Stimulated activated naive CD8-positive, alpha-beta T cell treated with anti-CD3 and anti-CD28 coated beads, Interleukin-15, amount 100 ng/mL, for 72 hours (primary cell): Measurements from ENCODE around the gene DCAF4L1.
A peak's percentile ranks its signal among the peaks of the same experiment; 100 is the strongest.

ENCODE experiments used
- ATAC-seq: fragments of 150-1000 bp; cut with Tn5 transposase; 2 replicates; pipeline ENCODE4 v1.10.0; 2021; ENCODE audit warnings: mild to moderate bottlenecking, moderate library complexity
- DNase-seq, 2 donors: peaks; one replicate each; pipeline ENCODE4 v3.0.0; 2021 to 2022
- H3K27ac Mint-ChIP-seq, 2 donors: one replicate each; pipeline ENCODE4 v1.8.0; 2022; ENCODE audit warnings: mild to moderate bottlenecking in 2 of 2, mixed read lengths in 2 of 2, moderate library complexity in 2 of 2
- H3K27me3 Mint-ChIP-seq: one replicate; pipeline ENCODE4 v1.8.0; 2022; ENCODE audit warnings: mixed read lengths
- H3K4me1 Mint-ChIP-seq: one replicate; pipeline ENCODE4 v1.8.0; 2022; ENCODE audit warnings: mild to moderate bottlenecking, mixed read lengths
- H3K4me3 Mint-ChIP-seq, 2 donors: one replicate each; pipeline ENCODE4 v1.8.0; 2022; ENCODE audit warnings: mild to moderate bottlenecking in 2 of 2, mixed read lengths in 2 of 2, moderate library complexity in 1 of 2
- H3K9me3 Mint-ChIP-seq, 2 donors: one replicate each; pipeline ENCODE4 v1.8.0; 2022; ENCODE audit warnings: mixed read lengths in 2 of 2

DCAF4L1 gene

GRCh38 chr4:41981456-41981855 lies at the start of gene DCAF4L1:
TSS of gene DCAF4L1 (plus strand) at chr4:41981756. CDS start at chr4:41981793, 37 bp downstream.
- ATAC-seq (no peak), DNase-seq (no peak)
- no peaks in the 10 kb centered on the region for H3K4me1 Mint-ChIP-seq
- H3K9me3 Mint-ChIP-seq = no peaks in the 10 kb centered on the region
- no peak within 1 kb of the TSS for H3K4me3 Mint-ChIP-seq
- peak within 1 kb of the TSS in 1 of 2 donors; percentile 39 for H3K27ac Mint-ChIP-seq
- peaks cover 13% of the 10 kb centered on the region for H3K27me3 Mint-ChIP-seq

- Mint-ChIP-seq H3K27me3 (no peaks in the 10 kb centered on the region), H3K4me3 (no peak overlapping the region)
- ATAC-seq = no peak
These were observed 48.6 kb upstream of the DCAF4L1 start for GRCh38 chr4:41932988-41933387.

GRCh38 chr4:41933997-41934503 lies 47.5 kb upstream of the DCAF4L1 start:
- DNase-seq (no peak), ATAC-seq (no peak)
- Mint-ChIP-seq H3K4me3 (peak overlapping the region; percentile 92 to 98), H3K27ac (peak overlapping the region in 1 of 2 donors; percentile 98), H3K4me1 (peaks cover 40% of the 10 kb centered on the region), H3K27me3 (no peaks in the 10 kb centered on the region), H3K9me3 (peaks cover 7 to 10% of the 10 kb centered on the region in 2 donors)

More at GRCh38 chr4:41932988-41933387, 48.6 kb upstream of the DCAF4L1 start:
- Mint-ChIP-seq H3K4me1 (peaks cover 32% of the 10 kb centered on the region), H3K9me3 (peaks cover 7 to 10% of the 10 kb centered on the region in 2 donors), H3K27ac (no peak overlapping the region)
- no peak for DNase-seq

- Mint-ChIP-seq H3K4me3 (peak overlapping the region; percentile 92 to 98), H3K27me3 (no peaks in the 10 kb centered on the region), H3K27ac (peak overlapping the region; percentile 97 to 98), H3K9me3 (peaks cover 7 to 10% of the 10 kb centered on the region in 2 donors), H3K4me1 (peaks cover 40% of the 10 kb centered on the region)
- ATAC-seq = no peak
- no peak for DNase-seq
These were observed 47.0 kb upstream of the DCAF4L1 start for GRCh38 chr4:41934514-41934900.

- H3K27ac Mint-ChIP-seq = peak within 1 kb of the TSS; percentile 97 to 98
These were observed 46.5 kb upstream of the DCAF4L1 start, which contains the start of gene TMEM33 for GRCh38 chr4:41934901-41935651. TSS of gene TMEM33 (plus strand) at chr4:41935429. CDS start at chr4:41935485, 56 bp downstream.

GRCh38 chr4:41935652-41936021 lies 45.9 kb upstream of the DCAF4L1 start:
- ATAC-seq (peak; percentile 61), DNase-seq (peak in 1 of 2 donors; percentile 16)
- peak overlapping the region; percentile 92 to 98 for H3K4me3 Mint-ChIP-seq
- H3K9me3 Mint-ChIP-seq = peaks cover 7 to 10% of the 10 kb centered on the region in 2 donors
- H3K4me1 Mint-ChIP-seq = peaks cover 40% of the 10 kb centered on the region
- no peaks in the 10 kb centered on the region for H3K27me3 Mint-ChIP-seq
- H3K27ac Mint-ChIP-seq = peak overlapping the region; percentile 97 to 98

More at GRCh38 chr4:41934901-41935651, 46.5 kb upstream of the DCAF4L1 start, which contains the start of gene TMEM33:
- DNase-seq (peak; percentile 64 to 72), ATAC-seq (peak; percentile 92)
- no peaks in the 10 kb centered on the region for H3K27me3 Mint-ChIP-seq
- peaks cover 40% of the 10 kb centered on the region for H3K4me1 Mint-ChIP-seq
- peak within 1 kb of the TSS; percentile 92 to 98 for H3K4me3 Mint-ChIP-seq
- peaks cover 7 to 10% of the 10 kb centered on the region in 2 donors for H3K9me3 Mint-ChIP-seq

GRCh38 chr4:41939016-41939626 lies 42.4 kb upstream of the DCAF4L1 start:
- H3K27ac Mint-ChIP-seq = peak overlapping the region in 1 of 2 donors; percentile 46
- H3K4me3 Mint-ChIP-seq = no peak overlapping the region
- H3K4me1 Mint-ChIP-seq = peaks cover 40% of the 10 kb centered on the region
- ATAC-seq (no peak), DNase-seq (no peak)
- H3K9me3 Mint-ChIP-seq = peaks cover 3 to 5% of the 10 kb centered on the region in 2 donors
- H3K27me3 Mint-ChIP-seq = no peaks in the 10 kb centered on the region

- peaks cover 31% of the 10 kb centered on the region for H3K4me1 Mint-ChIP-seq
- no peak overlapping the region for H3K27ac Mint-ChIP-seq
- no peaks in the 10 kb centered on the region for H3K27me3 Mint-ChIP-seq
These were observed 40.7 kb upstream of the DCAF4L1 start for GRCh38 chr4:41940834-41941233.

GRCh38 chr4:41943506-41943905 lies 38.0 kb upstream of the DCAF4L1 start:
- Mint-ChIP-seq H3K4me1 (peaks cover 10% of the 10 kb centered on the region), H3K9me3 (no peaks in the 10 kb centered on the region), H3K27me3 (no peaks in the 10 kb centered on the region), H3K27ac (no peak overlapping the region), H3K4me3 (no peak overlapping the region)
- DNase-seq (no peak), ATAC-seq (no peak)

More at GRCh38 chr4:41940834-41941233, 40.7 kb upstream of the DCAF4L1 start:
- ATAC-seq = no peak
- no peaks in the 10 kb centered on the region for H3K9me3 Mint-ChIP-seq
- no peak overlapping the region for H3K4me3 Mint-ChIP-seq
- DNase-seq = no peak

- DNase-seq (no peak), ATAC-seq (no peak)
- Mint-ChIP-seq H3K27me3 (no peaks in the 10 kb centered on the region), H3K27ac (no peak overlapping the region), H3K9me3 (no peaks in the 10 kb centered on the region), H3K4me1 (peaks cover 7% of the 10 kb centered on the region), H3K4me3 (no peak overlapping the region)
These were observed 37.5 kb upstream of the DCAF4L1 start for GRCh38 chr4:41944089-41944488.

GRCh38 chr4:41949531-41949930 lies 32.0 kb upstream of the DCAF4L1 start:
- Mint-ChIP-seq H3K4me3 (no peak overlapping the region), H3K27ac (peak overlapping the region in 1 of 2 donors; percentile 4)
- DNase-seq = no peak

GRCh38 chr4:41957634-41958033 lies 23.9 kb upstream of the DCAF4L1 start:
- no peak overlapping the region for H3K4me3 Mint-ChIP-seq
- no peak for ATAC-seq
- no peaks in the 10 kb centered on the region for H3K27me3 Mint-ChIP-seq
- H3K4me1 Mint-ChIP-seq = no peaks in the 10 kb centered on the region
- no peaks in the 10 kb centered on the region for H3K9me3 Mint-ChIP-seq
- no peak overlapping the region for H3K27ac Mint-ChIP-seq
- no peak for DNase-seq

More at GRCh38 chr4:41949531-41949930, 32.0 kb upstream of the DCAF4L1 start:
- no peak for ATAC-seq
- no peaks in the 10 kb centered on the region for H3K9me3 Mint-ChIP-seq
- H3K27me3 Mint-ChIP-seq = no peaks in the 10 kb centered on the region
- peaks cover 17% of the 10 kb centered on the region for H3K4me1 Mint-ChIP-seq

GRCh38 chr4:41963105-41963504 lies 18.5 kb upstream of the DCAF4L1 start:
- Mint-ChIP-seq H3K27ac (no peak overlapping the region), H3K4me1 (no peaks in the 10 kb centered on the region), H3K9me3 (peaks cover 2 to 4% of the 10 kb centered on the region in 2 donors), H3K4me3 (no peak overlapping the region), H3K27me3 (no peaks in the 10 kb centered on the region)
- no peak for DNase-seq
- ATAC-seq = no peak

GRCh38 chr4:41964401-41964800 lies 17.2 kb upstream of the DCAF4L1 start:
- Mint-ChIP-seq H3K4me3 (no peak overlapping the region), H3K9me3 (peaks cover 5 to 15% of the 10 kb centered on the region in 2 donors), H3K4me1 (no peaks in the 10 kb centered on the region), H3K27me3 (no peaks in the 10 kb centered on the region), H3K27ac (no peak overlapping the region)
- DNase-seq = no peak
- ATAC-seq = no peak

GRCh38 chr4:41967392-41967791 lies 14.2 kb upstream of the DCAF4L1 start:
- Mint-ChIP-seq H3K27me3 (no peaks in the 10 kb centered on the region), H3K4me3 (no peak overlapping the region), H3K4me1 (no peaks in the 10 kb centered on the region), H3K9me3 (peaks cover 5 to 23% of the 10 kb centered on the region in 2 donors), H3K27ac (peak overlapping the region in 1 of 2 donors; percentile 29)
- ATAC-seq (no peak), DNase-seq (no peak)

GRCh38 chr4:41969671-41970070 lies 11.9 kb upstream of the DCAF4L1 start:
- Mint-ChIP-seq H3K4me1 (no peaks in the 10 kb centered on the region), H3K4me3 (no peak overlapping the region), H3K9me3 (peaks cover 5 to 23% of the 10 kb centered on the region in 2 donors), H3K27ac (no peak overlapping the region), H3K27me3 (no peaks in the 10 kb centered on the region)
- DNase-seq (no peak), ATAC-seq (no peak)
